ENCODE data around the gene RPL37A.

GRCh38 chr2:216553093-216553478 lies 54.4 kb downstream of the RPL37A start:
- TF ChIP-seq, protein P1, sequence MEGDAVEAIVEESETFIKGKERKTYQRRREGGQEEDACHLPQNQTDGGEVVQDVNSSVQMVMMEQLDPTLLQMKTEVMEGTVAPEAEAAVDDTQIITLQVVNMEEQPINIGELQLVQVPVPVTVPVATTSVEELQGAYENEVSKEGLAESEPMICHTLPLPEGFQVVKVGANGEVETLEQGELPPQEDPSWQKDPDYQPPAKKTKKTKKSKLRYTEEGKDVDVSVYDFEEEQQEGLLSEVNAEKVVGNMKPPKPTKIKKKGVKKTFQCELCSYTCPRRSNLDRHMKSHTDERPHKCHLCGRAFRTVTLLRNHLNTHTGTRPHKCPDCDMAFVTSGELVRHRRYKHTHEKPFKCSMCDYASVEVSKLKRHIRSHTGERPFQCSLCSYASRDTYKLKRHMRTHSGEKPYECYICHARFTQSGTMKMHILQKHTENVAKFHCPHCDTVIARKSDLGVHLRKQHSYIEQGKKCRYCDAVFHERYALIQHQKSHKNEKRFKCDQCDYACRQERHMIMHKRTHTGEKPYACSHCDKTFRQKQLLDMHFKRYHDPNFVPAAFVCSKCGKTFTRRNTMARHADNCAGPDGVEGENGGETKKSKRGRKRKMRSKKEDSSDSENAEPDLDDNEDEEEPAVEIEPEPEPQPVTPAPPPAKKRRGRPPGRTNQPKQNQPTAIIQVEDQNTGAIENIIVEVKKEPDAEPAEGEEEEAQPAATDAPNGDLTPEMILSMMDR (IDR thresholded peaks at IDR 0.05; ENCODE audit: low read depth, low read length, missing input control): no peak
- no peak for TF ChIP-seq ATF3 (IDR thresholded peaks at IDR 0.05)
- TF ChIP-seq, protein P2, sequence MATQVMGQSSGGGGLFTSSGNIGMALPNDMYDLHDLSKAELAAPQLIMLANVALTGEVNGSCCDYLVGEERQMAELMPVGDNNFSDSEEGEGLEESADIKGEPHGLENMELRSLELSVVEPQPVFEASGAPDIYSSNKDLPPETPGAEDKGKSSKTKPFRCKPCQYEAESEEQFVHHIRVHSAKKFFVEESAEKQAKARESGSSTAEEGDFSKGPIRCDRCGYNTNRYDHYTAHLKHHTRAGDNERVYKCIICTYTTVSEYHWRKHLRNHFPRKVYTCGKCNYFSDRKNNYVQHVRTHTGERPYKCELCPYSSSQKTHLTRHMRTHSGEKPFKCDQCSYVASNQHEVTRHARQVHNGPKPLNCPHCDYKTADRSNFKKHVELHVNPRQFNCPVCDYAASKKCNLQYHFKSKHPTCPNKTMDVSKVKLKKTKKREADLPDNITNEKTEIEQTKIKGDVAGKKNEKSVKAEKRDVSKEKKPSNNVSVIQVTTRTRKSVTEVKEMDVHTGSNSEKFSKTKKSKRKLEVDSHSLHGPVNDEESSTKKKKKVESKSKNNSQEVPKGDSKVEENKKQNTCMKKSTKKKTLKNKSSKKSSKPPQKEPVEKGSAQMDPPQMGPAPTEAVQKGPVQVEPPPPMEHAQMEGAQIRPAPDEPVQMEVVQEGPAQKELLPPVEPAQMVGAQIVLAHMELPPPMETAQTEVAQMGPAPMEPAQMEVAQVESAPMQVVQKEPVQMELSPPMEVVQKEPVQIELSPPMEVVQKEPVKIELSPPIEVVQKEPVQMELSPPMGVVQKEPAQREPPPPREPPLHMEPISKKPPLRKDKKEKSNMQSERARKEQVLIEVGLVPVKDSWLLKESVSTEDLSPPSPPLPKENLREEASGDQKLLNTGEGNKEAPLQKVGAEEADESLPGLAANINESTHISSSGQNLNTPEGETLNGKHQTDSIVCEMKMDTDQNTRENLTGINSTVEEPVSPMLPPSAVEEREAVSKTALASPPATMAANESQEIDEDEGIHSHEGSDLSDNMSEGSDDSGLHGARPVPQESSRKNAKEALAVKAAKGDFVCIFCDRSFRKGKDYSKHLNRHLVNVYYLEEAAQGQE (IDR thresholded peaks at IDR 0.05): no peak
- no peak for TF ChIP-seq JUND (IDR thresholded peaks at IDR 0.05)
- no peak for TF ChIP-seq FOXA1 (IDR thresholded peaks at IDR 0.05)
- TF ChIP-seq, protein P3, sequence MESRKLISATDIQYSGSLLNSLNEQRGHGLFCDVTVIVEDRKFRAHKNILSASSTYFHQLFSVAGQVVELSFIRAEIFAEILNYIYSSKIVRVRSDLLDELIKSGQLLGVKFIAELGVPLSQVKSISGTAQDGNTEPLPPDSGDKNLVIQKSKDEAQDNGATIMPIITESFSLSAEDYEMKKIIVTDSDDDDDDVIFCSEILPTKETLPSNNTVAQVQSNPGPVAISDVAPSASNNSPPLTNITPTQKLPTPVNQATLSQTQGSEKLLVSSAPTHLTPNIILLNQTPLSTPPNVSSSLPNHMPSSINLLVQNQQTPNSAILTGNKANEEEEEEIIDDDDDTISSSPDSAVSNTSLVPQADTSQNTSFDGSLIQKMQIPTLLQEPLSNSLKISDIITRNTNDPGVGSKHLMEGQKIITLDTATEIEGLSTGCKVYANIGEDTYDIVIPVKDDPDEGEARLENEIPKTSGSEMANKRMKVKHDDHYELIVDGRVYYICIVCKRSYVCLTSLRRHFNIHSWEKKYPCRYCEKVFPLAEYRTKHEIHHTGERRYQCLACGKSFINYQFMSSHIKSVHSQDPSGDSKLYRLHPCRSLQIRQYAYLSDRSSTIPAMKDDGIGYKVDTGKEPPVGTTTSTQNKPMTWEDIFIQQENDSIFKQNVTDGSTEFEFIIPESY (IDR thresholded peaks at IDR 0.05): no peak
- TF ChIP-seq YY1 (IDR thresholded peaks at IDR 0.05): no peak
- no peak for TF ChIP-seq TAF1 (conservative IDR thresholded peaks at IDR 0.05)
- no peak for TF ChIP-seq RXRA (IDR thresholded peaks at IDR 0.05)
- TF ChIP-seq SP1 (IDR thresholded peaks at IDR 0.05): no peak
- no peak for TF ChIP-seq HNF4A (conservative IDR thresholded peaks at IDR 0.05)

All from liver (tissue), 3 donors.